NCI-H1694 treated with DMSO at 0.1 percent for 48 hours (cell line): ENCODE data around the gene DKKL1.

Source experiments
- DNase-seq: peaks from one replicate; lab custom pipeline; 2025; lab: John Stamatoyannopoulos, UW

Gene DKKL1

GRCh38 chr19:49338023-49338677 lies 25.5 kb upstream of the DKKL1 start:
- no peak for DNase-seq

- no peak for DNase-seq
Observed at GRCh38 chr19:49338691-49339300, 24.9 kb upstream of the DKKL1 start.

- DNase-seq = no peak
Observed at GRCh38 chr19:49339301-49340068, 24.2 kb upstream of the DKKL1 start.

- peak; percentile 57 for DNase-seq
Observed at GRCh38 chr19:49340069-49340864, 23.4 kb upstream of the DKKL1 start.

- DNase-seq = no peak
Observed at GRCh38 chr19:49340865-49341718, 22.6 kb upstream of the DKKL1 start.

GRCh38 chr19:49342291-49342721 lies 21.4 kb upstream of the DKKL1 start:
- DNase-seq = no peak

- DNase-seq = no peak
Observed at GRCh38 chr19:49343123-49343522, 20.6 kb upstream of the DKKL1 start.

GRCh38 chr19:49344505-49345423 lies 18.9 kb upstream of the DKKL1 start:
- DNase-seq = no peak

- no peak for DNase-seq
Observed at GRCh38 chr19:49347191-49347590, 16.5 kb upstream of the DKKL1 start.

GRCh38 chr19:49347835-49348234 lies 15.8 kb upstream of the DKKL1 start:
- no peak for DNase-seq

- DNase-seq = no peak
Observed at GRCh38 chr19:49348305-49349189, 15.1 kb upstream of the DKKL1 start.

- DNase-seq = no peak
Observed at GRCh38 chr19:49349567-49349966, 14.1 kb upstream of the DKKL1 start.

GRCh38 chr19:49355909-49356353 lies 7.7 kb upstream of the DKKL1 start:
- no peak for DNase-seq

GRCh38 chr19:49356382-49356781 lies 7.3 kb upstream of the DKKL1 start:
- no peak for DNase-seq

GRCh38 chr19:49357186-49357585 lies 6.5 kb upstream of the DKKL1 start:
- DNase-seq = no peak

GRCh38 chr19:49359851-49360820 lies 3.5 kb upstream of the DKKL1 start:
- no peak for DNase-seq

- DNase-seq = no peak
Observed at GRCh38 chr19:49361438-49362047, 2.1 kb upstream of the DKKL1 start.
